Upper lobe of right lung (tissue), 1 donor: ENCODE results near the gene NBEA. TPM values are rescaled to one million over a fixed set of nuclear protein-coding genes. Genes with fewer than 3 reads are reported as not detected.

Source experiments
- ATAC-seq: fragments of 200-7000 bp; cut with Tn5 transposase; one replicate; pipeline ENCODE4 v1.9.1; 2020; ENCODE audit warnings: mild to moderate bottlenecking, moderate library complexity
- DNase-seq: peaks from one replicate; pipeline ENCODE4 v3.0.0-alpha.2; 2020
- H3K27ac ChIP-seq: fragments of 200-600 bp; one replicate; pipeline ENCODE4 v1.8.0; 2022
- H3K27me3 ChIP-seq: fragments of 200-600 bp; one replicate; pipeline ENCODE4 v1.8.0; 2022; ENCODE audit warnings: mild to moderate bottlenecking
- H3K36me3 ChIP-seq: fragments of 200-600 bp; one replicate; pipeline ENCODE4 v1.8.0; 2022
- H3K4me1 ChIP-seq: fragments of 200-600 bp; one replicate; pipeline ENCODE4 v1.8.0; 2022
- H3K4me3 ChIP-seq: fragments of 200-600 bp; one replicate; pipeline ENCODE4 v1.8.0; 2022; ENCODE audit warnings: mild to moderate bottlenecking
- H3K9me3 ChIP-seq: fragments of 200-600 bp; one replicate; pipeline ENCODE4 v1.8.0; 2022
- CTCF ChIP-seq: fragments of 200-600 bp; IDR thresholded peaks from one replicate; pipeline ENCODE4 v1.8.0; 2022; ENCODE audit warnings: antibody characterized with exemption
- intact Hi-C: fragments of 100-400 bp; cut with DNase I; formaldehyde crosslinking; loops from one replicate; pipeline ENCODE4 v1.11.0; 2022
- total RNA-seq: library from RNA; stranded (reverse); fragmentation: NEBNext Ultra II Directional; extraction: Animal tissue kit (Norgen Biotek cat#: 25700); gene quantifications from one replicate; pipeline ENCODE4 v1.2.1, GENCODE V29; 2021
- donor health status: DM: no; HTN: yes; CAD: no; lungs with severe emphysema.

Gene NBEA
- total RNA-seq, 1 donor from 2014 or later, result 5.6 TPM

GRCh38 chr13:35482527-35482926 is 540.5 kb downstream of the NBEA start:
- Histone ChIP-seq H3K27ac (no peak overlapping the region), H3K27me3 (peaks cover 13% of the 10 kb centered on the region), H3K4me3 (no peak overlapping the region), H3K36me3 (no peaks in the 10 kb centered on the region), H3K9me3 (no peaks in the 10 kb centered on the region), H3K4me1 (no peaks in the 10 kb centered on the region)
- intact Hi-C loops, result no loop called here
- no peak for DNase-seq
- no peak for ATAC-seq
- no peak for TF ChIP-seq CTCF

GRCh38 chr13:35483761-35484160 is 541.7 kb downstream of the NBEA start:
- H3K27me3 ChIP-seq, result peaks cover under 1% of the 10 kb centered on the region

GRCh38 chr13:35484384-35484783 is 542.3 kb downstream of the NBEA start:
- H3K27me3 ChIP-seq, result no peaks in the 10 kb centered on the region

More at GRCh38 chr13:35483761-35484160, 541.7 kb downstream of the NBEA start:
- no peaks in the 10 kb centered on the region for H3K4me1 ChIP-seq
- no peak for TF ChIP-seq CTCF
- no peak for DNase-seq
- no peak overlapping the region for H3K4me3 ChIP-seq
- no peaks in the 10 kb centered on the region for H3K36me3 ChIP-seq
- H3K27ac ChIP-seq, result no peak overlapping the region
- no peaks in the 10 kb centered on the region for H3K9me3 ChIP-seq
- intact Hi-C loops, result no loop called here
- ATAC-seq, result no peak

GRCh38 chr13:35485424-35485823 is 543.4 kb downstream of the NBEA start:
- Histone ChIP-seq H3K4me3 (no peak overlapping the region), H3K27ac (no peak overlapping the region), H3K4me1 (no peaks in the 10 kb centered on the region), H3K9me3 (no peaks in the 10 kb centered on the region), H3K27me3 (no peaks in the 10 kb centered on the region), H3K36me3 (no peaks in the 10 kb centered on the region)
- TF ChIP-seq CTCF, result no peak
- ATAC-seq (no peak), DNase-seq (no peak)
- intact Hi-C loops, result no loop called here

More at GRCh38 chr13:35484384-35484783, 542.3 kb downstream of the NBEA start:
- TF ChIP-seq CTCF, result no peak
- Histone ChIP-seq H3K9me3 (no peaks in the 10 kb centered on the region), H3K4me3 (no peak overlapping the region), H3K27ac (no peak overlapping the region), H3K36me3 (no peaks in the 10 kb centered on the region), H3K4me1 (no peaks in the 10 kb centered on the region)
- DNase-seq (no peak), ATAC-seq (no peak)
- intact Hi-C loops, result no loop called here

- DNase-seq, result no peak
- no peaks in the 10 kb centered on the region for H3K36me3 ChIP-seq
- H3K9me3 ChIP-seq, result no peaks in the 10 kb centered on the region
- no peak for TF ChIP-seq CTCF
- H3K27ac ChIP-seq, result no peak overlapping the region
- H3K4me1 ChIP-seq, result no peaks in the 10 kb centered on the region
- H3K4me3 ChIP-seq, result no peak overlapping the region
- intact Hi-C loops, result no loop called here
- ATAC-seq, result no peak
- no peaks in the 10 kb centered on the region for H3K27me3 ChIP-seq
Observed at GRCh38 chr13:35489050-35489449, 547.0 kb downstream of the NBEA start.

- intact Hi-C loops, result no loop called here
- ATAC-seq, result peak; percentile 13
- no peak for TF ChIP-seq CTCF
Observed at GRCh38 chr13:35496006-35496405, 553.9 kb downstream of the NBEA start.

More at GRCh38 chr13:35496006-35496405, 553.9 kb downstream of the NBEA start:
- DNase-seq, result no peak
- Histone ChIP-seq H3K9me3 (no peaks in the 10 kb centered on the region), H3K4me3 (no peak overlapping the region), H3K4me1 (no peaks in the 10 kb centered on the region), H3K27me3 (no peaks in the 10 kb centered on the region), H3K27ac (no peak overlapping the region), H3K36me3 (no peaks in the 10 kb centered on the region)
